GM19240 (cell line): ENCODE measurements around the gene DIDO1.

ENCODE experiments used
- DNase-seq: peaks from one replicate; pipeline ENCODE4 v3.0.0; 2011; ENCODE audit warnings: low spot score; ENCODE audit not compliant: insufficient read length

DIDO1 gene

GRCh38 chr20:62926229-62927127 lies at the start of gene DIDO1:
Gene DIDO1 (minus strand): TSS chr20:62926505.
- DNase-seq = peak; percentile 88

- no peak for DNase-seq
These were observed 49.0 kb upstream of the DIDO1 start for GRCh38 chr20:62975251-62975760.

GRCh38 chr20:62972845-62973745 lies 46.8 kb upstream of the DIDO1 start:
- DNase-seq = no peak

GRCh38 chr20:62971950-62972844 lies 45.9 kb upstream of the DIDO1 start:
- peak; percentile 97 for DNase-seq

- no peak for DNase-seq
These were observed 45.1 kb upstream of the DIDO1 start for GRCh38 chr20:62971211-62971949.

- DNase-seq = no peak
These were observed 44.3 kb upstream of the DIDO1 start for GRCh38 chr20:62970307-62971210.

- no peak for DNase-seq
These were observed 43.6 kb upstream of the DIDO1 start for GRCh38 chr20:62969939-62970306.

- DNase-seq = no peak
These were observed 43.0 kb upstream of the DIDO1 start for GRCh38 chr20:62969179-62969760.

- DNase-seq = no peak
These were observed 42.3 kb upstream of the DIDO1 start for GRCh38 chr20:62968378-62969178.

GRCh38 chr20:62967628-62968351 lies 41.5 kb upstream of the DIDO1 start:
- no peak for DNase-seq

- no peak for DNase-seq
These were observed 40.8 kb upstream of the DIDO1 start for GRCh38 chr20:62967149-62967501.

- no peak for DNase-seq
These were observed 40.2 kb upstream of the DIDO1 start for GRCh38 chr20:62966212-62967148.

GRCh38 chr20:62965363-62965771 lies 39.1 kb upstream of the DIDO1 start:
- no peak for DNase-seq

- no peak for DNase-seq
These were observed 38.4 kb upstream of the DIDO1 start for GRCh38 chr20:62964700-62965099.

- DNase-seq = no peak
These were observed 37.5 kb upstream of the DIDO1 start for GRCh38 chr20:62963614-62964397.
